WTC11 (cell line): ENCODE data around the gene POTEB3.
"Not testable (repeated sequence)": the region's sequence is repeated elsewhere in the genome, so short reads cannot be mapped to it uniquely, and the experiment has no call there.

Experiments
- ATF1 ChIP-seq: sonication (generic); formaldehyde crosslinking; IDR thresholded peaks from 2 replicates; pipeline ENCODE4 v1.8.1; 2023; ENCODE audit warnings: mild to moderate bottlenecking, moderate library complexity, missing genetic modification reagents
- CBFB ChIP-seq: sonication (generic); formaldehyde crosslinking; IDR thresholded peaks from 2 replicates; pipeline ENCODE4 v1.8.1; 2022; ENCODE audit warnings: mild to moderate bottlenecking, low read depth, missing genetic modification reagents
- CTCF ChIP-seq: fragments of 200-600 bp; IDR thresholded peaks from 2 replicates; pipeline ENCODE4 v1.8.0; 2022; ENCODE audit warnings: antibody characterized with exemption
- E2F5 ChIP-seq: sonication (generic); formaldehyde crosslinking; IDR thresholded peaks from 2 replicates; pipeline ENCODE4 v1.8.1; 2022; ENCODE audit warnings: mild to moderate bottlenecking, moderate library complexity, missing genetic modification reagents
- ESRRA ChIP-seq: sonication (generic); formaldehyde crosslinking; IDR thresholded peaks from 2 replicates; pipeline ENCODE4 v1.8.1; 2022; ENCODE audit warnings: mild to moderate bottlenecking, missing genetic modification reagents, borderline replicate concordance
- FOXP4 ChIP-seq: sonication (generic); formaldehyde crosslinking; IDR thresholded peaks from 2 replicates; pipeline ENCODE4 v1.8.0; 2022; ENCODE audit warnings: mild to moderate bottlenecking, missing genetic modification reagents
- IRF1 ChIP-seq: sonication (generic); formaldehyde crosslinking; IDR thresholded peaks from 2 replicates; pipeline ENCODE4 v1.8.0; 2023; ENCODE audit warnings: missing genetic modification reagents
- JUN ChIP-seq: sonication (generic); formaldehyde crosslinking; IDR thresholded peaks from 2 replicates; pipeline ENCODE4 v1.8.0; 2023; ENCODE audit warnings: mild to moderate bottlenecking, missing genetic modification reagents
- MAX ChIP-seq: sonication (generic); formaldehyde crosslinking; IDR thresholded peaks from 2 replicates; pipeline ENCODE4 v1.8.0; 2022; ENCODE audit warnings: mild to moderate bottlenecking, missing genetic modification reagents
- NR2C2 ChIP-seq: sonication (generic); formaldehyde crosslinking; IDR thresholded peaks from 2 replicates; pipeline ENCODE4 v1.8.0; 2022; ENCODE audit warnings: mild to moderate bottlenecking, missing genetic modification reagents
- SMAD4 ChIP-seq: sonication (generic); formaldehyde crosslinking; IDR thresholded peaks from 2 replicates; pipeline ENCODE4 v1.8.0; 2022; ENCODE audit warnings: mild to moderate bottlenecking, missing genetic modification reagents
- ZNF138 ChIP-seq: sonication (generic); formaldehyde crosslinking; conservative IDR thresholded peaks from 2 replicates; pipeline ENCODE4 v1.8.1; 2022; ENCODE audit warnings: mild to moderate bottlenecking, moderate library complexity, missing genetic modification reagents
- ZNF396 ChIP-seq: fragments of 250-450 bp; sonication (Bioruptor Pico); IDR thresholded peaks from 2 replicates; pipeline ENCODE4 v1.8.0; 2021; ENCODE audit warnings: mild to moderate bottlenecking, moderate library complexity, borderline replicate concordance

GRCh38 chr15:21385961-21386360, 54.3 kb downstream of the POTEB3 start:
- TF ChIP-seq JUN (CRISPR knock-in tag); FOXP4 (CRISPR knock-in tag); ATF1 (CRISPR knock-in tag); CTCF; CBFB (CRISPR knock-in tag); ZNF138 (CRISPR knock-in tag); MAX (CRISPR knock-in tag); NR2C2; ESRRA; SMAD4 (CRISPR knock-in tag); ZNF396 (CRISPR knock-in tag); E2F5; IRF1 (CRISPR knock-in tag): not testable (repeated sequence)
